DMS53 (cell line): ENCODE data around the gene CABLES2.
A peak's percentile ranks its signal among the peaks of the same experiment; 100 is the strongest.

Experiments
- DNase-seq: peaks from one replicate; lab custom pipeline; 2025; lab: John Stamatoyannopoulos, UW

CABLES2 gene

GRCh38 chr20:62370807-62371587 lies 36.1 kb downstream of the CABLES2 start:
- DNase-seq: no peak

GRCh38 chr20:62370115-62370806 lies 36.8 kb downstream of the CABLES2 start:
- DNase-seq: peak; percentile 32

GRCh38 chr20:62369815-62370114 lies 37.3 kb downstream of the CABLES2 start:
- DNase-seq: no peak

GRCh38 chr20:62368976-62369814 lies 37.9 kb downstream of the CABLES2 start:
- DNase-seq: peak; percentile 74

GRCh38 chr20:62368392-62368975 lies 38.6 kb downstream of the CABLES2 start:
- DNase-seq: peak; percentile 82

GRCh38 chr20:62367633-62368391 lies 39.3 kb downstream of the CABLES2 start:
- DNase-seq: peak; percentile 92

GRCh38 chr20:62367136-62367632 lies 39.9 kb downstream of the CABLES2 start, which contains the start of gene LAMA5:
LAMA5 (minus strand) TSS chr20:62367312; CDS start chr20:62367245, 67 bp downstream.
- peak; percentile 86 for DNase-seq

GRCh38 chr20:62366370-62367135 lies 40.5 kb downstream of the CABLES2 start:
- DNase-seq: peak; percentile 64

- peak; percentile 53 for DNase-seq
Observed at GRCh38 chr20:62365814-62366369, 41.2 kb downstream of the CABLES2 start.

GRCh38 chr20:62364911-62365736 lies 42.0 kb downstream of the CABLES2 start:
- DNase-seq: no peak

- DNase-seq: no peak
Observed at GRCh38 chr20:62363920-62364851, 42.9 kb downstream of the CABLES2 start.

- no peak for DNase-seq
Observed at GRCh38 chr20:62362991-62363919, 43.8 kb downstream of the CABLES2 start.

- DNase-seq: no peak
Observed at GRCh38 chr20:62362590-62362940, 44.5 kb downstream of the CABLES2 start.

GRCh38 chr20:62361799-62362589 lies 45.1 kb downstream of the CABLES2 start:
- no peak for DNase-seq

GRCh38 chr20:62360854-62361798 lies 46.0 kb downstream of the CABLES2 start:
- no peak for DNase-seq
